LNCaP clone FGC (cell line): ENCODE measurements around the gene MAD2L1.
A peak's percentile ranks its signal among the peaks of the same experiment; 100 is the strongest.

Experiments used
- DNase-seq: peaks from one replicate; pipeline ENCODE4 v3.0.0-alpha.2; 2011; ENCODE audit warnings: low read depth
- H3K4me3 ChIP-seq: 2 replicates; pipeline ENCODE4 v1.5.1; 2011; ENCODE audit warnings: mild to moderate bottlenecking, low read depth, low read length, control low read depth
- CTCF ChIP-seq: IDR thresholded peaks from 2 replicates; pipeline ENCODE4 v1.5.1; 2012; ENCODE audit warnings: mild to moderate bottlenecking; ENCODE audit not compliant: control insufficient read depth, insufficient read depth; ENCODE audit errors: extremely low read depth

Gene MAD2L1

GRCh38 chr4:120059036-120059435 is 7.6 kb downstream of the MAD2L1 start:
- DNase-seq, result no peak
- H3K4me3 ChIP-seq, result no peak overlapping the region
- TF ChIP-seq CTCF, result no peak

- TF ChIP-seq CTCF, result no peak
- no peak overlapping the region for H3K4me3 ChIP-seq
- no peak for DNase-seq
Measured at GRCh38 chr4:120057416-120057815, 9.2 kb downstream of the MAD2L1 start.

GRCh38 chr4:120056246-120056645 is 10.4 kb downstream of the MAD2L1 start:
- H3K4me3 ChIP-seq, result peak overlapping the region; percentile 1; the same call in 1 of the 2 replicates
- no peak for DNase-seq
- peak; percentile 27; the same call in 1 of the 2 replicates for TF ChIP-seq CTCF

- H3K4me3 ChIP-seq, result peak overlapping the region; percentile 1; the same call in 1 of the 2 replicates
- peak; percentile 61 for DNase-seq
- no peak for TF ChIP-seq CTCF
Measured at GRCh38 chr4:120055795-120056194, 10.9 kb downstream of the MAD2L1 start.

- no peak overlapping the region for H3K4me3 ChIP-seq
- TF ChIP-seq CTCF, result no peak
- no peak for DNase-seq
Measured at GRCh38 chr4:120055162-120055561, 11.5 kb downstream of the MAD2L1 start.

- no peak for DNase-seq
- TF ChIP-seq CTCF, result no peak
- H3K4me3 ChIP-seq, result no peak overlapping the region
Measured at GRCh38 chr4:120053911-120054310, 12.7 kb downstream of the MAD2L1 start.

- no peak overlapping the region for H3K4me3 ChIP-seq
- TF ChIP-seq CTCF, result no peak
- DNase-seq, result no peak
Measured at GRCh38 chr4:120052856-120053255, 13.8 kb downstream of the MAD2L1 start.
